Body of pancreas (tissue), 4 donors: ENCODE results near the gene NGEF.

ENCODE experiments used
- POLR2A ChIP-seq, 3 donors: fragments of 450-650 bp; IDR thresholded peaks; one replicate each; pipeline ENCODE4 v1.6.1; 2016; ENCODE audit warnings: antibody characterized with exemption in 3 of 3, mild to moderate bottlenecking in 2 of 3
- TF ChIP-seq, protein P1 (sequence below), 7 experiments: fragments of 450-650 bp in 4 of 7; fragments of 200-600 bp in 3 of 7; sonication (generic) in 3 of 7; IDR thresholded peaks; one replicate each; pipeline ENCODE4 v1.5.1; 2016 to 2019; ENCODE audit warnings: antibody characterized with exemption in 7 of 7

DNA sequence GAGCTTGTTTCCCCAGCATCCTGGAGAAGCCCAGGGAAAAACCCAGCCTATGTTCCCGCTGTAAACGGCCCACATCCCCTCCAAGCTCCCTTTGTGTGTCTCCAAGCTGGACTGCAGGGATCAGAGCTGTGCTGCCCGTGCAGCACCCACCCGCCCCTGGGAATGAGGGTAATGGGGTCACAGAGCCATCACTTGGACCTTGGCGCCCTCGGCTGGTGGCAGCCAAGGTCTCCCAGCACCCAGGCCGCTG lies 46.4 kb upstream of the NGEF start:
- TF ChIP-seq, protein P1, sequence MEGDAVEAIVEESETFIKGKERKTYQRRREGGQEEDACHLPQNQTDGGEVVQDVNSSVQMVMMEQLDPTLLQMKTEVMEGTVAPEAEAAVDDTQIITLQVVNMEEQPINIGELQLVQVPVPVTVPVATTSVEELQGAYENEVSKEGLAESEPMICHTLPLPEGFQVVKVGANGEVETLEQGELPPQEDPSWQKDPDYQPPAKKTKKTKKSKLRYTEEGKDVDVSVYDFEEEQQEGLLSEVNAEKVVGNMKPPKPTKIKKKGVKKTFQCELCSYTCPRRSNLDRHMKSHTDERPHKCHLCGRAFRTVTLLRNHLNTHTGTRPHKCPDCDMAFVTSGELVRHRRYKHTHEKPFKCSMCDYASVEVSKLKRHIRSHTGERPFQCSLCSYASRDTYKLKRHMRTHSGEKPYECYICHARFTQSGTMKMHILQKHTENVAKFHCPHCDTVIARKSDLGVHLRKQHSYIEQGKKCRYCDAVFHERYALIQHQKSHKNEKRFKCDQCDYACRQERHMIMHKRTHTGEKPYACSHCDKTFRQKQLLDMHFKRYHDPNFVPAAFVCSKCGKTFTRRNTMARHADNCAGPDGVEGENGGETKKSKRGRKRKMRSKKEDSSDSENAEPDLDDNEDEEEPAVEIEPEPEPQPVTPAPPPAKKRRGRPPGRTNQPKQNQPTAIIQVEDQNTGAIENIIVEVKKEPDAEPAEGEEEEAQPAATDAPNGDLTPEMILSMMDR (IDR thresholded peaks at IDR 0.05) = no peak
- no peak for TF ChIP-seq POLR2A (IDR thresholded peaks at IDR 0.05)
